SK-N-SH (cell line): ENCODE results near the gene SLC25A27. TPM values are rescaled to one million over a fixed set of nuclear protein-coding genes. Genes with fewer than 3 reads are reported as not detected.

Experiments used
- CTCF ChIA-PET: fragments of 300-600, 350-600 bp; formaldehyde crosslinking; extraction: SDS; loops from one replicate; lab custom pipeline; 2021; lab: Yijun Ruan, JAX
- POLR2A ChIA-PET: fragments of 350-600 bp; sonication (Branson Sonifier 250); formaldehyde crosslinking; extraction: SDS; loops from one replicate; lab custom pipeline; 2020; ENCODE audit warnings: antibody characterized with exemption, inconsistent platforms; lab: Yijun Ruan, JAX
- DNase-seq: peaks from one replicate; pipeline ENCODE4 v3.0.0; 2012
- H2AFZ ChIP-seq: fragments of 200-600 bp; sonication (generic); 2 replicates; pipeline ENCODE4 v1.8.1; 2016; ENCODE audit warnings: antibody characterized with exemption, mild to moderate bottlenecking, low read depth
- H3F3A ChIP-seq: fragments of 200-600 bp; sonication (generic); replicated peaks from 2 replicates; pipeline ENCODE3; 2016; ENCODE audit warnings: antibody characterized with exemption, mild to moderate bottlenecking; ENCODE audit not compliant: insufficient read depth
- H3K27ac ChIP-seq, 2 experiments: fragments of 200-500 bp in 1 of 2; fragments of 200-600 bp in 1 of 2; sonication (Bioruptor generic) in 1 of 2; sonication (generic), shearing (Covaris generic) in 1 of 2; 2 replicates each; pipeline versions ENCODE4 v1.5.1 to v1.6.1; 2014 to 2016; ENCODE audit warnings: low read depth in 2 of 2, inconsistent platforms in 1 of 2, low read length in 1 of 2, mild to moderate bottlenecking in 1 of 2, mixed read lengths in 1 of 2
- H3K27me3 ChIP-seq: fragments of 200-600 bp; sonication (generic), shearing (Covaris generic); 2 replicates; pipeline ENCODE4 v1.6.1; 2016; ENCODE audit warnings: mixed run types; ENCODE audit not compliant: insufficient read depth
- H3K36me3 ChIP-seq, 2 experiments: fragments of 200-500 bp in 1 of 2; fragments of 200-600 bp in 1 of 2; sonication (Bioruptor generic) in 1 of 2; sonication (generic) in 1 of 2; replicated peaks in 1 of 2; 2 replicates each; pipeline versions ENCODE3 to v1.5.1; 2014 to 2016; ENCODE audit warnings: low read length in 1 of 2, mild to moderate bottlenecking in 1 of 2; ENCODE audit not compliant: insufficient read depth in 2 of 2, control insufficient read depth in 1 of 2
- H3K4me1 ChIP-seq, 2 experiments: fragments of 200-500 bp in 1 of 2; fragments of 200-600 bp in 1 of 2; sonication (Bioruptor generic) in 1 of 2; sonication (generic), shearing (Covaris generic) in 1 of 2; 2 replicates each; pipeline versions ENCODE4 v1.5.1 to v1.6.1; 2014 to 2016; ENCODE audit warnings: low read depth in 1 of 2, low read length in 1 of 2, mixed run types in 1 of 2; ENCODE audit not compliant: insufficient read depth in 2 of 2, control insufficient read depth in 1 of 2
- H3K4me2 ChIP-seq: fragments of 200-600 bp; sonication (generic), shearing (Covaris generic); 2 replicates; pipeline ENCODE4 v1.6.1; 2017; ENCODE audit warnings: mixed run types
- H3K4me3 ChIP-seq, 2 experiments: fragments of 200-500 bp in 1 of 2; fragments of 200-600 bp in 1 of 2; sonication (Bioruptor generic) in 1 of 2; sonication (generic), shearing (Covaris generic) in 1 of 2; 2 replicates each; pipeline versions ENCODE4 v1.5.1 to v1.8.1; 2014 to 2016; ENCODE audit warnings: low read depth in 2 of 2, inconsistent platforms in 1 of 2, low read length in 1 of 2, mild to moderate bottlenecking in 1 of 2, mixed read lengths in 1 of 2, moderate library complexity in 1 of 2
- H3K79me2 ChIP-seq: fragments of 200-600 bp; sonication (generic); 2 replicates; pipeline ENCODE4 v1.8.1; 2017; ENCODE audit warnings: mild to moderate bottlenecking; ENCODE audit not compliant: insufficient read depth
- H3K9ac ChIP-seq: fragments of 200-600 bp; sonication (generic); 2 replicates; pipeline ENCODE4 v1.6.1; 2017; ENCODE audit warnings: mixed run types
- H3K9me2 ChIP-seq: fragments of 200-600 bp; sonication (generic); 2 replicates; pipeline ENCODE4 v1.6.1; 2017; ENCODE audit warnings: mixed run types
- H3K9me3 ChIP-seq: fragments of 200-600 bp; sonication (generic); 2 replicates; pipeline ENCODE4 v1.6.1; 2017; ENCODE audit warnings: mixed run types, mild to moderate bottlenecking, moderate library complexity
- H4K20me1 ChIP-seq: fragments of 200-600 bp; sonication (generic); 2 replicates; pipeline ENCODE4 v1.6.1; 2017; ENCODE audit warnings: mild to moderate bottlenecking, mixed run types; ENCODE audit not compliant: insufficient read depth
- CHD2 ChIP-seq: fragments of 150-350 bp; IDR thresholded peaks from 2 replicates; pipeline ENCODE4 v1.6.1; 2018; ENCODE audit warnings: low read length; ENCODE audit not compliant: partially characterized antibody
- ELF1 ChIP-seq: IDR thresholded peaks from 2 replicates; pipeline ENCODE4 v1.4.0; 2012
- EZH2phosphoT487 ChIP-seq: fragments of 200-600 bp; sonication (generic); IDR thresholded peaks from 2 replicates; pipeline ENCODE4 v1.6.1; 2017; ENCODE audit warnings: low read depth, mixed run types, mild to moderate bottlenecking, antibody characterized with exemption, moderate library complexity, borderline replicate concordance
- GABPA ChIP-seq: IDR thresholded peaks from 2 replicates; pipeline ENCODE4 v1.4.0; 2012; ENCODE audit warnings: low read depth, mild to moderate bottlenecking
- GATA2 ChIP-seq: sonication (generic); formaldehyde crosslinking; IDR thresholded peaks from 2 replicates; pipeline ENCODE4 v1.5.0; 2020; ENCODE audit warnings: mild to moderate bottlenecking, missing genetic modification reagents
- JUND ChIP-seq: IDR thresholded peaks from 2 replicates; pipeline ENCODE4 v1.4.0; 2012
- POLR2AphosphoS5 ChIP-seq: IDR thresholded peaks from 2 replicates; pipeline ENCODE4 v1.6.1; 2012; ENCODE audit warnings: low read depth, low read length
- RFX5 ChIP-seq: IDR thresholded peaks from 2 replicates; pipeline ENCODE4 v1.6.1; 2012; ENCODE audit warnings: mild to moderate bottlenecking, improper control_type of control experiment, low read length
- RXRA ChIP-seq: IDR thresholded peaks from 2 replicates; pipeline ENCODE4 v1.4.0; 2012; ENCODE audit warnings: low read depth, mild to moderate bottlenecking, borderline replicate concordance
- SIN3A ChIP-seq: IDR thresholded peaks from 2 replicates; pipeline ENCODE4 v1.6.1; 2012; ENCODE audit warnings: low read depth, mild to moderate bottlenecking, low read length, moderate library complexity, borderline replicate concordance
- SMC3 ChIP-seq: IDR thresholded peaks from 2 replicates; pipeline ENCODE4 v1.6.1; 2012; ENCODE audit warnings: low read depth, low read length, improper control_type of control experiment
- TEAD4 ChIP-seq: IDR thresholded peaks from 2 replicates; pipeline ENCODE4 v1.4.0; 2012; ENCODE audit warnings: mild to moderate bottlenecking, borderline replicate concordance; ENCODE audit not compliant: insufficient read depth
- YY1 ChIP-seq: IDR thresholded peaks from 2 replicates; pipeline ENCODE4 v1.4.0; 2012; ENCODE audit warnings: low read depth, mild to moderate bottlenecking
- WGBS: methylation state at CpG from one replicate; pipeline ENCODE4 v1.1.6; 2017; ENCODE audit warnings: low lambda C conversion rate; 5-methylcytosine and 5-hydroxymethylcytosine counted together
- polyA plus RNA-seq, 3 experiments: library from polyadenylated mRNA; depleted of rRNA; stranded (reverse); fragments of >200 nt; gene quantifications; 2 replicates each; pipeline ENCODE4 v1.2.3, GENCODE V29; 2012
- TF ChIP-seq, protein P1 (sequence below): fragments of 150-350 bp; IDR thresholded peaks from 2 replicates; pipeline ENCODE4 v1.6.1; 2016; ENCODE audit warnings: mild to moderate bottlenecking, low read depth, low read length
- TF ChIP-seq, protein P2 (sequence below): fragments of 200-600 bp; sonication (generic); IDR thresholded peaks from 2 replicates; pipeline ENCODE4 v1.6.1; 2017; ENCODE audit warnings: antibody characterized with exemption, mild to moderate bottlenecking, moderate library complexity
- TF ChIP-seq, protein P3 (sequence below): IDR thresholded peaks from 2 replicates; pipeline ENCODE4 v1.4.0; 2012; ENCODE audit warnings: low read depth

The SLC25A27 gene
- polyA plus RNA-seq, 1 of the 3 experiments (the other 2 are of a cell fraction) = 0.66 TPM

DNA sequence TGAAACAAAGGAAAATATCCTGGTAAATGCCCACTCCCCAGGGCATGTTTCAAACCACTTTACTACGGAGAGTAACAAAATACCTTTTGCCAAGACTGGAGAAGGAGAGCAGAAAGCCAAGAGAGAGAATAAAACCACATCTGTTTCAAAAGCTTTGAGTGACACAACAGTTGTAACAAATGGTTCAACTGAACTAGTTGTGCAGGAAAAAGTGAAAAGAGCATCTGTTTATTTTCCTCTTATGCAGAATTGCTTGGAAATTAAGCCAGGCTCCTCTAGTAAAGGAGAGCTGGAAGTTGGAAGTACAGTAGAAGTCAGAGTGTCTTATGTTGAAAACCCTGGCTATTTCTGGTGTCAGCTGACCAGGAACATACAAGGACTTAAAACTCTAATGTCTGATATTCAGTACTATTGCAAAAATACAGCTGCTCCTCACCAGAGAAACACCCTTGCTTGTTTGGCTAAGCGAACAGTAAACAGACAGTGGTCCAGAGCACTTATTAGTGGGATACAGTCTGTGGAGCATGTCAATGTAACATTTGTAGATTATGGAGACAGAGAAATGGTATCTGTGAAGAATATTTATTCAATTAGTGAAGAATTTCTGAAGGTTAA lies 37.5 kb downstream of the SLC25A27 start:
- Histone ChIP-seq H3K4me3 (no peak overlapping the region), H3K79me2 (no peaks in the 10 kb centered on the region), H3K4me1 (no peaks in the 10 kb centered on the region), H2AFZ (no peak overlapping the region), H3K27me3 (no peaks in the 10 kb centered on the region), H3K9me3 (no peaks in the 10 kb centered on the region), H3K9ac (no peak overlapping the region), H3K27ac (no peak overlapping the region), H3K9me2 (no peaks in the 10 kb centered on the region), H3K4me2 (no peak overlapping the region), H3F3A (no peaks in the 10 kb centered on the region), H3K36me3 (no peaks in the 10 kb centered on the region), H4K20me1 (no peaks in the 10 kb centered on the region)
- no peak for DNase-seq
- WGBS = 7% methylated on average over 2 of the region's 2 CpGs
- no peak for TF ChIP-seq GATA2
- no peak for TF ChIP-seq CHD2
- TF ChIP-seq RFX5 = no peak
- no peak for TF ChIP-seq JUND
- TF ChIP-seq, protein P1, sequence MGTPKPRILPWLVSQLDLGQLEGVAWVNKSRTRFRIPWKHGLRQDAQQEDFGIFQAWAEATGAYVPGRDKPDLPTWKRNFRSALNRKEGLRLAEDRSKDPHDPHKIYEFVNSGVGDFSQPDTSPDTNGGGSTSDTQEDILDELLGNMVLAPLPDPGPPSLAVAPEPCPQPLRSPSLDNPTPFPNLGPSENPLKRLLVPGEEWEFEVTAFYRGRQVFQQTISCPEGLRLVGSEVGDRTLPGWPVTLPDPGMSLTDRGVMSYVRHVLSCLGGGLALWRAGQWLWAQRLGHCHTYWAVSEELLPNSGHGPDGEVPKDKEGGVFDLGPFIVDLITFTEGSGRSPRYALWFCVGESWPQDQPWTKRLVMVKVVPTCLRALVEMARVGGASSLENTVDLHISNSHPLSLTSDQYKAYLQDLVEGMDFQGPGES = no peak
- TF ChIP-seq, protein P2, sequence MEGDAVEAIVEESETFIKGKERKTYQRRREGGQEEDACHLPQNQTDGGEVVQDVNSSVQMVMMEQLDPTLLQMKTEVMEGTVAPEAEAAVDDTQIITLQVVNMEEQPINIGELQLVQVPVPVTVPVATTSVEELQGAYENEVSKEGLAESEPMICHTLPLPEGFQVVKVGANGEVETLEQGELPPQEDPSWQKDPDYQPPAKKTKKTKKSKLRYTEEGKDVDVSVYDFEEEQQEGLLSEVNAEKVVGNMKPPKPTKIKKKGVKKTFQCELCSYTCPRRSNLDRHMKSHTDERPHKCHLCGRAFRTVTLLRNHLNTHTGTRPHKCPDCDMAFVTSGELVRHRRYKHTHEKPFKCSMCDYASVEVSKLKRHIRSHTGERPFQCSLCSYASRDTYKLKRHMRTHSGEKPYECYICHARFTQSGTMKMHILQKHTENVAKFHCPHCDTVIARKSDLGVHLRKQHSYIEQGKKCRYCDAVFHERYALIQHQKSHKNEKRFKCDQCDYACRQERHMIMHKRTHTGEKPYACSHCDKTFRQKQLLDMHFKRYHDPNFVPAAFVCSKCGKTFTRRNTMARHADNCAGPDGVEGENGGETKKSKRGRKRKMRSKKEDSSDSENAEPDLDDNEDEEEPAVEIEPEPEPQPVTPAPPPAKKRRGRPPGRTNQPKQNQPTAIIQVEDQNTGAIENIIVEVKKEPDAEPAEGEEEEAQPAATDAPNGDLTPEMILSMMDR = no peak
- no peak for TF ChIP-seq SMC3
- TF ChIP-seq EZH2phosphoT487 = no peak
- TF ChIP-seq GABPA = no peak
- no peak for TF ChIP-seq POLR2AphosphoS5
- TF ChIP-seq TEAD4 = no peak
- TF ChIP-seq YY1 = no peak
- POLR2A ChIA-PET = no interaction called here
- CTCF ChIA-PET = no interaction called here

DNA sequence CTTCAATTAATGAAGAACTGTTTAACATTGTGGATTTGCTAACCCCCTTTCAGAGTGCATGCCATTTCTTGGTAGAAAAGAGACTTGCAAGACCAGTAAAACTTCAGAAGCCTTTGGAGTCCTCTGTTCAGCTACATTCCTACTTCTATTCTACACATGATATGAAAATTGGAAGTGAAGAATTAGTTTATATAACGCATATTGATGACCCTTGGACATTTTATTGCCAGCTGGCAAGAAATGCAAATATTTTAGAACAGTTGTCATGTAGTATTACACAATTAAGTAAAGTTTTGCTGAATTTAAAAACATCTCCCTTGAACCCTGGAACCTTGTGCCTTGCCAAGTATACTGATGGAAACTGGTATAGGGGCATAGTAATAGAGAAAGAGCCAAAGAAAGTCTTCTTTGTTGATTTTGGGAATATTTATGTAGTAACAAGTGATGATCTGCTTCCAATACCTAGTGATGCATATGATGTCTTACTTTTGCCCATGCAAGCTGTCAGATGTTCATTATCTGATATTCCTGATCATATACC lies 38.2 kb downstream of the SLC25A27 start:
- Histone ChIP-seq H3K36me3 (no peaks in the 10 kb centered on the region), H3K4me2 (no peak overlapping the region), H3K4me1 (no peaks in the 10 kb centered on the region), H3K9me3 (no peaks in the 10 kb centered on the region), H3K27ac (no peak overlapping the region), H3F3A (no peaks in the 10 kb centered on the region), H3K79me2 (no peaks in the 10 kb centered on the region), H3K27me3 (no peaks in the 10 kb centered on the region), H3K9ac (no peak overlapping the region), H3K9me2 (no peaks in the 10 kb centered on the region), H2AFZ (no peak overlapping the region), H3K4me3 (no peak overlapping the region), H4K20me1 (no peaks in the 10 kb centered on the region)
- 4% methylated on average over 1 of the region's 1 CpG for WGBS
- ChIA-PET CTCF (no interaction called here), POLR2A (no interaction called here)
- DNase-seq = no peak
- TF ChIP-seq SIN3A = no peak
- TF ChIP-seq RXRA = no peak
- TF ChIP-seq ELF1 = no peak
- TF ChIP-seq, protein P3, sequence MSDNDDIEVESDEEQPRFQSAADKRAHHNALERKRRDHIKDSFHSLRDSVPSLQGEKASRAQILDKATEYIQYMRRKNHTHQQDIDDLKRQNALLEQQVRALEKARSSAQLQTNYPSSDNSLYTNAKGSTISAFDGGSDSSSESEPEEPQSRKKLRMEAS = no peak
